K562 (cell line): ENCODE measurements around the gene TGFBR1. TPM values are rescaled to one million over a fixed set of nuclear protein-coding genes. Genes with fewer than 3 reads are reported as not detected.
A peak's percentile ranks its signal among the peaks of the same experiment; 100 is the strongest.

Experiments used
- ARID1B ChIP-seq: fragments of 450-650 bp; IDR thresholded peaks from 2 replicates; pipeline ENCODE4 v1.6.1; 2016; ENCODE audit warnings: antibody characterized with exemption, mild to moderate bottlenecking, inconsistent platforms
- ARID3A ChIP-seq: IDR thresholded peaks from 2 replicates; pipeline ENCODE4 v1.6.1; 2012; ENCODE audit warnings: low read depth, low read length, improper control_type of control experiment, borderline replicate concordance
- CREB3L1 ChIP-seq: fragments of 450-650 bp; IDR thresholded peaks from 2 replicates; pipeline ENCODE4 v1.6.1; 2014; ENCODE audit warnings: low read depth, mild to moderate bottlenecking, moderate library complexity, borderline replicate concordance
- CREM ChIP-seq: IDR thresholded peaks from 2 replicates; pipeline ENCODE4 v1.6.1; 2014; ENCODE audit warnings: antibody characterized with exemption, low read depth
- GATAD2A ChIP-seq: fragments of 450-650 bp; IDR thresholded peaks from 2 replicates; pipeline ENCODE4 v1.6.1; 2017
- HDGF ChIP-seq: fragments of 450-650 bp; IDR thresholded peaks from 2 replicates; pipeline ENCODE4 v1.6.1; 2016
- MAFK ChIP-seq: IDR thresholded peaks from 2 replicates; pipeline ENCODE4 v1.6.1; 2011; ENCODE audit warnings: low read length, improper control_type of control experiment
- NBN ChIP-seq: fragments of 450-650 bp; IDR thresholded peaks from 2 replicates; pipeline ENCODE4 v1.6.1; 2016; ENCODE audit warnings: low read depth, mild to moderate bottlenecking
- TARDBP ChIP-seq: fragments of 450-650 bp; IDR thresholded peaks from 2 replicates; pipeline ENCODE4 v1.6.1; 2016
- TEAD4 ChIP-seq, 2 experiments: sonication (generic) in 1 of 2; formaldehyde crosslinking in 1 of 2; IDR thresholded peaks; 2 replicates each; pipeline versions ENCODE4 v1.6.1 to v1.8.0; 2012 to 2022; ENCODE audit warnings: borderline replicate concordance in 1 of 2, inconsistent platforms in 1 of 2, low read length in 1 of 2, mild to moderate bottlenecking in 1 of 2, missing genetic modification reagents in 1 of 2
- VEZF1 ChIP-seq: fragments of 200-800 bp; sonication (Bioruptor generic); IDR thresholded peaks from 2 replicates; pipeline ENCODE4 v1.6.1; 2017; ENCODE audit warnings: missing genetic modification characterization, missing compliant biosample characterization
- ZBTB17 ChIP-seq: fragments of 450-650 bp; formaldehyde crosslinking; IDR thresholded peaks from 2 replicates; pipeline ENCODE4 v1.4.0; 2020; ENCODE audit warnings: mild to moderate bottlenecking
- ZFX ChIP-seq: sonication (generic); formaldehyde crosslinking; IDR thresholded peaks from 2 replicates; pipeline ENCODE4 v1.8.0; 2022; ENCODE audit warnings: mild to moderate bottlenecking, missing genetic modification reagents, moderate library complexity
- ZNF318 ChIP-seq, 2 experiments: fragments of 450-650 bp; IDR thresholded peaks; 2 replicates each; pipeline ENCODE4 v1.6.1; 2016; ENCODE audit warnings: mild to moderate bottlenecking in 2 of 2, borderline replicate concordance in 1 of 2, low read depth in 1 of 2, moderate library complexity in 1 of 2
- polyA plus RNA-seq, 8 experiments: library from polyadenylated mRNA; depleted of rRNA in 4 of 8; stranded (reverse) in 5 of 8; unstranded in 3 of 8; fragments of >200 nt; fragmentation: Nextera tagmentation in 2 of 8; fragmentation: Illumina TruSeq in 1 of 8; extraction: Ambion mirVana in 2 of 8; extraction: Trizol in 1 of 8; gene quantifications; 2 replicates each; pipeline versions ENCODE4 v1.2.1 to v1.2.3, GENCODE V29; 2011 to 2014; ENCODE audit warnings: inconsistent platforms in 1 of 8, missing spikeins in 1 of 8
- total RNA-seq, 7 experiments: library from RNA; depleted of rRNA in 6 of 7; stranded (reverse); fragments of >200 nt in 6 of 7; fragmentation: Illumina TruSeq in 2 of 7; extraction: Trizol in 2 of 7; gene quantifications; 2 replicates each; pipeline versions ENCODE4 v1.2.1 to v1.2.3, GENCODE V29; 2011 to 2021; ENCODE audit warnings: low replicate concordance in 1 of 7

Gene TGFBR1
- total and polyA plus RNA-seq, 9 of the 15 experiments (the other 6 are each of a cell fraction or from before 2014, with no cell fraction given): 15.5 to 62.4 (median 42.7) TPM

- TF ChIP-seq VEZF1 (peak; percentile 71), TEAD4 (IDR thresholded peaks at IDR 0.05; ENCODE audit: low read length) (peak; percentile 62), TEAD4 (CRISPR knock-in tag; IDR thresholded peaks at IDR 0.05; ENCODE audit: borderline replicate concordance) (no peak), HDGF (peak; percentile 48; the same call in 1 of the 2 replicates), MAFK (no peak), ZFX (CRISPR knock-in tag) (peak; percentile 17; the same call in 1 of the 2 replicates), ZBTB17 (peak; percentile 66; the same call in 1 of the 2 replicates), GATAD2A (peak; percentile 66; the same call in 1 of the 2 replicates), CREM (0 out of 2 replicates have a peak, but pooled peaks have one; percentile 18), ARID1B (peak; percentile 89), NBN (peak; percentile 25; the same call in 1 of the 2 replicates), ZNF318 (IDR thresholded peaks at IDR 0.05; ENCODE audit: borderline replicate concordance in 1 of 2, low read depth in 1 of 2) (0 out of 4 replicates have a peak, but pooled peaks of 1 of the 2 experiments have one; percentile 48), TARDBP (no peak), CREB3L1 (peak; percentile 68), ARID3A (no peak)
These were observed 28.3 kb upstream of the TGFBR1 start (continued) for GRCh38 chr9:99076483-99077171.
